ENCODE results near the gene MCHR1. TPM values are rescaled to one million over a fixed set of nuclear protein-coding genes. Genes with fewer than 3 reads are reported as not detected.

MCHR1 gene, protein sequence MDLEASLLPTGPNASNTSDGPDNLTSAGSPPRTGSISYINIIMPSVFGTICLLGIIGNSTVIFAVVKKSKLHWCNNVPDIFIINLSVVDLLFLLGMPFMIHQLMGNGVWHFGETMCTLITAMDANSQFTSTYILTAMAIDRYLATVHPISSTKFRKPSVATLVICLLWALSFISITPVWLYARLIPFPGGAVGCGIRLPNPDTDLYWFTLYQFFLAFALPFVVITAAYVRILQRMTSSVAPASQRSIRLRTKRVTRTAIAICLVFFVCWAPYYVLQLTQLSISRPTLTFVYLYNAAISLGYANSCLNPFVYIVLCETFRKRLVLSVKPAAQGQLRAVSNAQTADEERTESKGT
- under 1 TPM in 1 of 6 donors, not detected in 5; 1.00 TPM for total RNA-seq

DNA sequence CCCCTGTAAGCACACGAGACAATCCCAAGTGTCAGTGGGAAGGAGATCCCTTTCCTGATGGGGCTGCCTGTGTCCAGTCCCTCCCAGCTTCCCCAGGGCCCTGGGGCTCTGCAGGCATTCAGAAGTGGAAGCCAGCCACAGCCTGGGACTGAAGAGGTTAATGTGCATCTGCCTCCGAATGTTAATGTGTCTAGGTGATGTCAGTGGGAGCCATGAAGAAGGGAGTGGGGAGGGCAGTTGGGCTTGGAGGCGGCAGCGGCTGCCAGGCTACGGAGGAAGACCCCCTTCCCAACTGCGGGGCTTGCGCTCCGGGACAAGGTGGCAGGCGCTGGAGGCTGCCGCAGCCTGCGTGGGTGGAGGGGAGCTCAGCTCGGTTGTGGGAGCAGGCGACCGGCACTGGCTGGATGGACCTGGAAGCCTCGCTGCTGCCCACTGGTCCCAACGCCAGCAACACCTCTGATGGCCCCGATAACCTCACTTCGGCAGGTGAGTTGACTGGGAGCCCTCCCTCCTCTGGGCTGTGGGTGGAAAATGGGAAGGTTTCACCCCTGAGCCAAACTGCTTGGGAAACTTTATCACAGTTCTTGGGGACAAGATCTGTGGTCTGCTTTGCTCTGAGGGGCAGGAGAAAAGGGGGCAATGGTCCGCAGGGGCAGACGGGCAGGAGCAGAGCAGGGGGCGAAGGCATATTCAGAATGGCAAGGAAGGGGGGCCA, at the start of gene MCHR1:
MCHR1 (plus strand) TSS at position 236 of the 715 bp plus-strand sequence; CDS start at position 405, 169 bp downstream.
- no peak within 1 kb of the TSS for H3K27ac ChIP-seq
- TF ChIP-seq POLR2A (IDR thresholded peaks at IDR 0.05): no peak
- no peak for TF ChIP-seq EP300 (IDR thresholded peaks at IDR 0.05)
- TF ChIP-seq, protein P1, sequence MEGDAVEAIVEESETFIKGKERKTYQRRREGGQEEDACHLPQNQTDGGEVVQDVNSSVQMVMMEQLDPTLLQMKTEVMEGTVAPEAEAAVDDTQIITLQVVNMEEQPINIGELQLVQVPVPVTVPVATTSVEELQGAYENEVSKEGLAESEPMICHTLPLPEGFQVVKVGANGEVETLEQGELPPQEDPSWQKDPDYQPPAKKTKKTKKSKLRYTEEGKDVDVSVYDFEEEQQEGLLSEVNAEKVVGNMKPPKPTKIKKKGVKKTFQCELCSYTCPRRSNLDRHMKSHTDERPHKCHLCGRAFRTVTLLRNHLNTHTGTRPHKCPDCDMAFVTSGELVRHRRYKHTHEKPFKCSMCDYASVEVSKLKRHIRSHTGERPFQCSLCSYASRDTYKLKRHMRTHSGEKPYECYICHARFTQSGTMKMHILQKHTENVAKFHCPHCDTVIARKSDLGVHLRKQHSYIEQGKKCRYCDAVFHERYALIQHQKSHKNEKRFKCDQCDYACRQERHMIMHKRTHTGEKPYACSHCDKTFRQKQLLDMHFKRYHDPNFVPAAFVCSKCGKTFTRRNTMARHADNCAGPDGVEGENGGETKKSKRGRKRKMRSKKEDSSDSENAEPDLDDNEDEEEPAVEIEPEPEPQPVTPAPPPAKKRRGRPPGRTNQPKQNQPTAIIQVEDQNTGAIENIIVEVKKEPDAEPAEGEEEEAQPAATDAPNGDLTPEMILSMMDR (IDR thresholded peaks at IDR 0.05): no peak
- TF ChIP-seq POLR2AphosphoS5 (IDR thresholded peaks at IDR 0.05): no peak
- DNase-seq: peak in 1 of 2 donors; percentile 70
- no peaks in the 10 kb centered on the region for H3K9me3 ChIP-seq
- no peak within 1 kb of the TSS for H3K4me3 ChIP-seq
- no peak for ATAC-seq (ENCODE audit: low FRiP score in 2 of 2)
- peaks cover 9 to 22% (median 10%) of the 10 kb centered on the region in 4 donors for H3K4me1 ChIP-seq
- no peaks in the 10 kb centered on the region for H3K27me3 ChIP-seq
- H3K36me3 ChIP-seq: no peaks in the 10 kb centered on the region
- WGBS, 2 donors: 28 to 47% methylated on average over 9 to 20 of the region's 21 CpGs

DNA sequence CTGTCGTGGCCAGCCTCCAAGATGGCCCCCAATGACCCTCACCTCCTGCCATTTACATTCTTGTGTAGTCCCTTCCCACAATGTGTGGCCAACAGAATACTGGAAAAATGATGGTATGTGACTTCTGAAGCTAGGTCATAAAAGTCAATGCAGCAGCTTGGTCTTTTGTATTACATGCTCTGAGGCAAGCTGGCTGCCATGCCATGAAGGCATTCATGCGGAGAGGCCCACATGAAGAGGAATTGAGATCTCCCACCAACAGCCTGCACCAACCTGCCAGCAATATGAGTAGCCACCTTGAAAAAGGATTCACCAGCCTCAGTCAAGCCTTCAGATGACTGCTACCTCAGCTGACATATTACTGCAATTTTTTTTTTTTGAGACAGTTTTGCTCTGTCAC, 47.4 kb upstream of the MCHR1 start:
- DNase-seq (no peak), ATAC-seq (ENCODE audit: low FRiP score in 2 of 2) (no peak)
- no peak overlapping the region for H3K4me3 ChIP-seq
- H3K9me3 ChIP-seq: no peaks in the 10 kb centered on the region
- H3K27me3 ChIP-seq: no peaks in the 10 kb centered on the region
- H3K4me1 ChIP-seq: peaks cover 24 to 56% (median 39%) of the 10 kb centered on the region in 4 donors
- 95 to 100% methylated on average over 2 of the region's 2 CpGs for WGBS, 2 donors
- no peaks in the 10 kb centered on the region for H3K36me3 ChIP-seq
- TF ChIP-seq EP300 (IDR thresholded peaks at IDR 0.05): no peak
- TF ChIP-seq POLR2A (IDR thresholded peaks at IDR 0.05): no peak
- TF ChIP-seq, protein P1 (IDR thresholded peaks at IDR 0.05): no peak
- TF ChIP-seq POLR2AphosphoS5 (IDR thresholded peaks at IDR 0.05): no peak
- H3K27ac ChIP-seq: no peak overlapping the region

DNA sequence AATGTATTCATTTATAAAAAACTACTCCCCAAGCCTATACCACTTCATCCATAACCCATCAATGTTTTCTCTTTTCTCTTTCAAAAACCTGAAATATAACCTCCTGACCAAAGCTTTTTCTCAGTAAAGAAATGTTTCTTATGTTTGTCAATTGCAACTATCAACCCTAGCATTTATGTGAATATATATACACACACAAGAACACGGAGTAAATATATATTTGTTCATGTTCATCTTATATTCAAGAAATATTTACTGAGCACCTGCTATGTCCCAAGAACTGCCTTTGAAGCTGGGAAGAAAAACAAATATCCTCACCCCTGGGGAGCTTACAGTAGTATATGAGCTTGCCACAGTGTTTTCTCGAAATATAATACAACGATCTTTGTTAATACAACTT, 46.2 kb upstream of the MCHR1 start:
- Histone ChIP-seq H3K36me3 (no peaks in the 10 kb centered on the region), H3K4me3 (no peak overlapping the region), H3K4me1 (peaks cover 32 to 63% (median 37%) of the 10 kb centered on the region in 4 donors), H3K9me3 (no peaks in the 10 kb centered on the region), H3K27me3 (no peaks in the 10 kb centered on the region), H3K27ac (no peak overlapping the region)
- no peak for DNase-seq
- TF ChIP-seq POLR2AphosphoS5 (IDR thresholded peaks at IDR 0.05) (no peak), EP300 (IDR thresholded peaks at IDR 0.05) (no peak), POLR2A (IDR thresholded peaks at IDR 0.05) (no peak)
- TF ChIP-seq, protein P1 (IDR thresholded peaks at IDR 0.05): no peak
- no peak for ATAC-seq (ENCODE audit: low FRiP score in 2 of 2)
- WGBS, 2 donors: 93 to 95% methylated on average over 3 of the region's 3 CpGs

DNA sequence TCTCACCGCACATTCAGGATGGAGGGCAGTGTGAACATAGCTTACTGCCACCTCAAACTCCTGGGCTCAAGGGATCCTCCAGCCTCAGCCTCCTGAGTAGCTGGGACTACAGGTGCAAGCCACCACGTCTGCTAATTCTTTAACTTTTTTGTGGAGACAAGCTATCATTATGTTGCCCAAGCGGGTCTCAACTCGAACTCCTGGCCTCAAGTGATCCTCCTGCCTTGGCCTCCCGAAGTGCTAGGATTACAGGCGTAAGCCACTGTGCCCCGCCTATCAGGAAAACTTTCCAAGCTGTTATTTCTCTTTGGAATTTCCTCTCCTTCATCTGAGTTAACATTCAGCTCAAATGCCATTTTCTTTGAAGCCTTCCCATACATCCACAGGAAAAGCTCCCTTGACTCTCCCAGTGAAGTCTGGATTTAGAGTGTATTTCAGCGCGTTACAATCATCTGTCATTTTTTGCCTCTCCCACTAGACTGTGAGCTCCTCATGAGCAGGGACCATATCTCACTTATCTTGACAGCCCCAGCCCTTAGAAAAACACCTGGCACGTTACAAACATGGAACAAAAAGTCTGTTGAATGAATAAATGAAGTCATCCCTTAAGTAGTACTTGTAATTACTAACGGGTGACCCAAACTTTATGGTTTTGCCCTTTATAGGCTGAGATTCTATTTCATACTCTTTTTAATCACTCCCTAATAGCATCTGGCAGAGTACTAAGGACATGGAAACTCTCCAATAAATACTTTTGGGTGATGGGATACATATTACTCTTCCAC, 45.0 kb upstream of the MCHR1 start:
- Histone ChIP-seq H3K4me3 (peak overlapping the region in 1 of 4 donors; percentile 92), H3K4me1 (peaks cover 25 to 54% (median 31%) of the 10 kb centered on the region in 4 donors), H3K36me3 (no peaks in the 10 kb centered on the region), H3K27ac (no peak overlapping the region), H3K9me3 (no peaks in the 10 kb centered on the region), H3K27me3 (no peaks in the 10 kb centered on the region)
- no peak for DNase-seq
- TF ChIP-seq POLR2A (IDR thresholded peaks at IDR 0.05): no peak
- TF ChIP-seq POLR2AphosphoS5 (IDR thresholded peaks at IDR 0.05): no peak
- TF ChIP-seq EP300 (IDR thresholded peaks at IDR 0.05): no peak
- TF ChIP-seq, protein P1 (IDR thresholded peaks at IDR 0.05): no peak
- no peak for ATAC-seq (ENCODE audit: low FRiP score in 2 of 2)
- 82 to 86% methylated on average over 11 of the region's 11 CpGs for WGBS, 2 donors
